WI38 (cell line): ENCODE results near the gene ZBED4.
"Not testable (repeated sequence)": the region's sequence is repeated elsewhere in the genome, so short reads cannot be mapped to it uniquely, and the experiment has no call there.

Experiments used
- H3K4me3 ChIP-seq: 2 replicates; pipeline ENCODE4 v1.5.1; 2011; ENCODE audit warnings: low read depth, mild to moderate bottlenecking, control low read depth, low read length
- CTCF ChIP-seq: IDR thresholded peaks from 2 replicates; pipeline ENCODE4 v1.5.1; 2012; ENCODE audit warnings: low read depth, mild to moderate bottlenecking, control low read depth, low read length

The ZBED4 gene

GRCh38 chr22:49812838-49813237 lies 40.8 kb upstream of the ZBED4 start:
- no peak overlapping the region for H3K4me3 ChIP-seq
- no peak for TF ChIP-seq CTCF

GRCh38 chr22:49814164-49814686 lies 39.4 kb upstream of the ZBED4 start:
- no peak for TF ChIP-seq CTCF
- no peak overlapping the region for H3K4me3 ChIP-seq

GRCh38 chr22:49814856-49815255 lies 38.8 kb upstream of the ZBED4 start:
- TF ChIP-seq CTCF: no peak
- H3K4me3 ChIP-seq: no peak overlapping the region

- no peak for TF ChIP-seq CTCF
- no peak overlapping the region for H3K4me3 ChIP-seq
These were observed 38.0 kb upstream of the ZBED4 start for GRCh38 chr22:49815641-49816091.

GRCh38 chr22:49817359-49817758 lies 36.3 kb upstream of the ZBED4 start:
- H3K4me3 ChIP-seq: no peak overlapping the region
- no peak for TF ChIP-seq CTCF

GRCh38 chr22:49820984-49821383 lies 32.7 kb upstream of the ZBED4 start:
- H3K4me3 ChIP-seq: no peak overlapping the region
- TF ChIP-seq CTCF: no peak

GRCh38 chr22:49821741-49822140 lies 31.9 kb upstream of the ZBED4 start:
- H3K4me3 ChIP-seq: not testable (repeated sequence)
